ENCODE results near the gene DNTTIP2. TPM values are rescaled to one million over a fixed set of nuclear protein-coding genes. Genes with fewer than 3 reads are reported as not detected.

The DNTTIP2 gene
- total RNA-seq, 1 donor from 2014 or later = 80.3 TPM

Other genes with a start within 250 kb of the DNTTIP2 start
- 0.29 and 1.1 TPM in 2 replicates for gene BCAR3, start 197.4 kb downstream of the DNTTIP2 start, total RNA-seq
- 20.2 and 23.8 TPM in 2 replicates for gene GCLM, start 30.2 kb upstream of the DNTTIP2 start, total RNA-seq
- gene ABCA4, start 241.9 kb upstream of the DNTTIP2 start, total RNA-seq = 0.29 TPM in 1 of 2 replicates, not detected in the other